PC-9 (cell line): Measurements from ENCODE around the gene ULK3. TPM values are rescaled to one million over a fixed set of nuclear protein-coding genes. Genes with fewer than 3 reads are reported as not detected.
A peak's percentile ranks its signal among the peaks of the same experiment; 100 is the strongest.

ENCODE experiments used
- BruUV-seq: library from RNA; stranded (reverse); fragments of 400-500 nt; replicated peaks from 2 replicates; lab custom pipeline; 2021; lab: Mats Ljungman, UMichigan
- CTCF ChIA-PET: fragments of 300-600 bp; sonication (Branson Sonifier 250); formaldehyde crosslinking; loops from one replicate; lab custom pipeline; 2022; ENCODE audit warnings: antibody characterized with exemption; lab: Charles Lee
- POLR2A ChIA-PET: fragments of 300-600 bp; sonication (Branson Sonifier 250); formaldehyde crosslinking; loops from one replicate; lab custom pipeline; 2022; ENCODE audit warnings: antibody characterized with exemption; ENCODE audit not compliant: unreplicated experiment; lab: Charles Lee
- DNase-seq, 2 experiments: peaks; one replicate each; pipeline versions ENCODE4 v3.0.0 to v3.0.0-alpha.2; 2015 to 2022; ENCODE audit warnings: mixed read lengths in 1 of 2
- H2AFZ ChIP-seq: fragments of 200-600 bp; sonication (generic); 2 replicates; pipeline ENCODE4 v1.8.1; 2017; ENCODE audit warnings: antibody characterized with exemption
- H3F3A ChIP-seq: fragments of 200-600 bp; sonication (generic); 2 replicates; pipeline ENCODE4 v1.8.1; 2017; ENCODE audit warnings: antibody characterized with exemption, mild to moderate bottlenecking, low read depth; ENCODE audit not compliant: insufficient read depth
- H3K27ac ChIP-seq: fragments of 200-600 bp; sonication (generic); 2 replicates; pipeline ENCODE4 v1.6.1; 2016; ENCODE audit warnings: mixed run types
- H3K27me3 ChIP-seq: fragments of 200-600 bp; sonication (generic); 2 replicates; pipeline ENCODE4 v1.6.1; 2016; ENCODE audit warnings: low read depth, mixed run types; ENCODE audit not compliant: insufficient read depth
- H3K36me3 ChIP-seq: fragments of 200-600 bp; sonication (generic); 2 replicates; pipeline ENCODE4 v1.6.1; 2016; ENCODE audit warnings: low read depth, mixed run types
- H3K4me1 ChIP-seq: fragments of 200-600 bp; sonication (generic); replicated peaks from 2 replicates; pipeline ENCODE4 v1.6.1; 2016; ENCODE audit warnings: mixed run types; ENCODE audit not compliant: insufficient read depth
- H3K4me2 ChIP-seq: fragments of 200-600 bp; sonication (generic); 2 replicates; pipeline ENCODE4 v1.6.1; 2017; ENCODE audit warnings: mixed run types
- H3K4me3 ChIP-seq: fragments of 200-600 bp; sonication (generic); 2 replicates; pipeline ENCODE4 v1.6.1; 2016; ENCODE audit warnings: mixed run types
- H3K79me2 ChIP-seq: fragments of 200-600 bp; sonication (generic); 2 replicates; pipeline ENCODE4 v1.6.1; 2017; ENCODE audit warnings: low read depth, mixed run types
- H3K9me2 ChIP-seq: fragments of 200-600 bp; sonication (generic); 2 replicates; pipeline ENCODE4 v1.8.1; 2017; ENCODE audit warnings: mild to moderate bottlenecking; ENCODE audit not compliant: insufficient read depth
- H3K9me3 ChIP-seq: fragments of 200-600 bp; sonication (generic); 2 replicates; pipeline ENCODE4 v1.8.1; 2016; ENCODE audit warnings: low read depth; ENCODE audit not compliant: insufficient read depth
- H4K20me1 ChIP-seq: fragments of 200-600 bp; sonication (generic); 2 replicates; pipeline ENCODE4 v1.8.1; 2017; ENCODE audit not compliant: insufficient read depth
- CTCF ChIP-seq: fragments of 200-600 bp; sonication (generic); conservative IDR thresholded peaks from 2 replicates; pipeline ENCODE4 v1.6.1; 2017; ENCODE audit warnings: mixed run types, antibody characterized with exemption, mild to moderate bottlenecking, moderate library complexity
- EZH2 ChIP-seq: fragments of 200-600 bp; sonication (generic); IDR thresholded peaks from 2 replicates; pipeline ENCODE4 v1.8.0; 2017; ENCODE audit warnings: antibody characterized with exemption, low read depth
- intact Hi-C: fragments of 100-400 bp; cut with micrococcal nuclease; formaldehyde crosslinking; loops from one replicate; pipeline ENCODE4 v1.10.0; 2022; ENCODE audit not compliant: unreplicated experiment
- total RNA-seq: library from RNA; stranded (reverse); gene quantifications from 2 replicates; pipeline ENCODE4 v1.2.3, GENCODE V29; 2021

The ULK3 gene
- total RNA-seq, 1 experiment from 2014 or later = 30.2 TPM

GRCh38 chr15:74843445-74843828 lies 481 bp upstream of the ULK3 start:
- DNase-seq = no peak
- peak overlapping the region; percentile 91; the same call in 1 of the 2 replicates for H3K4me3 ChIP-seq
- intact Hi-C loops = loop anchor here (2.0 kb wide), 1 partner anchor 57 kb away; no protein-coding TSS in a partner anchor
- H3K79me2 ChIP-seq = no peaks in the 10 kb centered on the region
- peaks cover 18% of the 10 kb centered on the region; the same call in 1 of the 2 replicates for H3F3A ChIP-seq
- H2AFZ ChIP-seq = no peak overlapping the region
- H3K27me3 ChIP-seq = no peaks in the 10 kb centered on the region
- TF ChIP-seq EZH2 = no peak
- 0 out of 2 replicates have a peak, but pooled peaks have one; percentile 22 for TF ChIP-seq CTCF
- peak overlapping the region; percentile 79 for H3K4me2 ChIP-seq
- BruUV-seq = no TSS peak
- peaks cover 11% of the 10 kb centered on the region for H3K4me1 ChIP-seq
- H3K36me3 ChIP-seq = no peaks in the 10 kb centered on the region; the same call in 1 of the 2 replicates
- ChIA-PET POLR2A (interaction anchor here (0.5 kb wide), 1 partner anchor 119 kb away, joined by 3 read pairs; no protein-coding TSS in a partner anchor), CTCF (no interaction called here)
- H4K20me1 ChIP-seq = no peaks in the 10 kb centered on the region
- H3K27ac ChIP-seq = 0 out of 2 replicates have a peak overlapping the region, but pooled peaks have one; percentile 4
- no peaks in the 10 kb centered on the region for H3K9me2 ChIP-seq
- no peaks in the 10 kb centered on the region for H3K9me3 ChIP-seq

DNA sequence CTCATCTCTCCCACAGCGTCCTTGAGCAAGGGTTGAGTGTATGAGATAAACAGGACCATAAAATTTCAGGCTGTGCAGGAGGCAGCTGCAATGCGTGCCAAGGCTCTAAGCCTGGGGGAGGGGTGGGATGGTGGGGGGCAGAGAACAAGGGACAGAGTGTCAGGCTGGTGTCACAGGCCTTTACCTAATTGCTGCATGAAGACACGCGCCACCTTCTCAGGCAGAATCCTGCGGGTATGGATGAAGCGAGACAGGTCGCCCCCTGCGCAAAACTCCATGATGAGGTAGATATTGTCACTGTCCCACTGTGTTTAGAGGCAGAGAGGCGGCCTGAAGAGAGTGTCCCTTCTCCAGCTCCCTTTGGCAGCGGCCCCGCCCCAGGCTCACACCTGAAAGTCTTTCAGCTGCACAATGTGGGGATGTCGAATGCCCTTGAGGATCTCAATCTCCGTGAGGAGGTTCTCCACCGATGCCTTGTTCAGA lies 1.0 kb downstream of the ULK3 start:
- H3K4me3 ChIP-seq = peak overlapping the region; percentile 91
- TSS peak; percentile 35 for BruUV-seq
- no peaks in the 10 kb centered on the region for H3K9me2 ChIP-seq
- peaks cover 11% of the 10 kb centered on the region for H3K4me1 ChIP-seq
- no peaks in the 10 kb centered on the region for H3K79me2 ChIP-seq
- no peaks in the 10 kb centered on the region for H4K20me1 ChIP-seq
- no peak for DNase-seq
- POLR2A ChIA-PET = interaction anchor here (0.6 kb wide), 1 partner anchor 418 kb away, joined by 20 read pairs; no protein-coding TSS in a partner anchor
- H3K9me3 ChIP-seq = no peaks in the 10 kb centered on the region
- H3K36me3 ChIP-seq = no peaks in the 10 kb centered on the region
- no peak overlapping the region for H3K27ac ChIP-seq
- H3K27me3 ChIP-seq = no peaks in the 10 kb centered on the region
- intact Hi-C loops = loop anchor here (2.0 kb wide), 1 partner anchor 59 kb away; no protein-coding TSS in a partner anchor
- CTCF ChIA-PET = interaction anchor here (1.3 kb wide), 1 partner anchor 60 kb away, joined by 4 read pairs; no protein-coding TSS in a partner anchor
- H3F3A ChIP-seq = peaks cover 11% of the 10 kb centered on the region; the same call in 1 of the 2 replicates
- no peak for TF ChIP-seq CTCF
- H3K4me2 ChIP-seq = peak overlapping the region; percentile 79
- no peak overlapping the region for H2AFZ ChIP-seq

DNA sequence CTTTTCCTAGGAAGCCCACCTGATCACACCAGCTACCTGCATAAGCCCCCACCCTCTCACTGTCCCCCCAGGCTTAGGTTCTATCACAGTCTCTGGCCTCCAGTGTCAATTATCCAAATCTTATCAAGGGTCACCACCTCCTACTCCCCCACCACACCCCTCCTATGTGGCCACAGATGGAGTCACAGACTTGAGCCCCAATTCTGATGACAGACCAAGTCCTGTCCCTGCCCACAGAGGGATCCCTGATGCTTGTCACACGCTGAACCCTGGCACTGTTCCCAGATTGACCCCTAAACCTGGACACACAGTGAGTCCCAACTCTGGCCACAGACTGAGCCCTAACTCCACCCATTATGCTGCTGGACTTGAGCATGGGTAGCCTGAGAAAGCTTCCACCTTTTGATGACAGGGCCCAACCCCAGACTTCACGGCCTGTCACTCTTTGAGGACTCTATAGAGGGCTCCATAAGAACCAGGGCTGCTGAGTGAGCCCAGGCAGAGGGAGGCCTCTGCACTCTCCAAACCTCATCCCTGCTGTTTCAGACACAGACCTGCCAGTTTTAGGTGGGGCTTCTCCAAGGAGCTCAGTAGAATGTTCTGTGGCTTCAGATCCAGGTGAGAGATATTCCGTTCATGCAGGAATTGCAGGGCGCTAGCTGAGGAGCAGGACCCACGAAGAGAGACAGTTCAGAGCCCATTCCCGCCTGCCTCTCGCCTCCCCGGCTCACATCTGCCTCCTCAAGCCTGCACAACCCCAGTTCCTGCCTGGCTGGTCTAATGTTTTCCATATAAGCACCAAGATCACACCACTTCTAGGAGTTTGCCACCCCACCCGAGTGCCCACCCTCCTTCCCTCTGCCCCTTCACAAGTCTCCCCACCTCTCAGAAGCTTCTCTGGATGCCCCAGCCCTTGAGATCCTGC lies 1.8 kb downstream of the ULK3 start:
- Histone ChIP-seq H3K27ac (no peak overlapping the region), H3K9me3 (no peaks in the 10 kb centered on the region), H2AFZ (no peak overlapping the region), H3K36me3 (no peaks in the 10 kb centered on the region), H3K27me3 (no peaks in the 10 kb centered on the region), H3K4me1 (peaks cover 11% of the 10 kb centered on the region), H3K79me2 (no peaks in the 10 kb centered on the region), H3K9me2 (no peaks in the 10 kb centered on the region), H3K4me3 (no peak overlapping the region), H4K20me1 (no peaks in the 10 kb centered on the region; the same call in 1 of the 2 replicates), H3K4me2 (no peak overlapping the region), H3F3A (peaks cover 7% of the 10 kb centered on the region; the same call in 1 of the 2 replicates)
- TF ChIP-seq CTCF (no peak), EZH2 (no peak)
- ChIA-PET POLR2A (interaction anchor here (0.6 kb wide), 1 partner anchor 417 kb away, joined by 20 read pairs; no protein-coding TSS in a partner anchor), CTCF (interaction anchor here (1.3 kb wide), 1 partner anchor 61 kb away, joined by 4 read pairs; no protein-coding TSS in a partner anchor)
- BruUV-seq = no TSS peak
- DNase-seq = no peak
- intact Hi-C loops = no loop called here
